GM20431 (cell line): Measurements from ENCODE around the gene ITGB3.
"Not testable (repeated sequence)": the region's sequence is repeated elsewhere in the genome, so short reads cannot be mapped to it uniquely, and the experiment has no call there.

Experiments used
- in situ Hi-C: fragments of 300-500 bp; cut with MseI, MboI; formaldehyde crosslinking; loops from one replicate; pipeline ENCODE4 v1.15.0; 2020; ENCODE audit warnings: low sequenced_read_pairs; ENCODE audit not compliant: unreplicated experiment

ITGB3 gene

GRCh38 chr17:47221154-47221553 is 32.5 kb upstream of the ITGB3 start:
- in situ Hi-C loops, result no loop called here

- in situ Hi-C loops, result no loop called here
Measured at GRCh38 chr17:47222047-47222446, 31.6 kb upstream of the ITGB3 start.

- in situ Hi-C loops, result no loop called here
Measured at GRCh38 chr17:47223007-47223406, 30.6 kb upstream of the ITGB3 start.

DNA sequence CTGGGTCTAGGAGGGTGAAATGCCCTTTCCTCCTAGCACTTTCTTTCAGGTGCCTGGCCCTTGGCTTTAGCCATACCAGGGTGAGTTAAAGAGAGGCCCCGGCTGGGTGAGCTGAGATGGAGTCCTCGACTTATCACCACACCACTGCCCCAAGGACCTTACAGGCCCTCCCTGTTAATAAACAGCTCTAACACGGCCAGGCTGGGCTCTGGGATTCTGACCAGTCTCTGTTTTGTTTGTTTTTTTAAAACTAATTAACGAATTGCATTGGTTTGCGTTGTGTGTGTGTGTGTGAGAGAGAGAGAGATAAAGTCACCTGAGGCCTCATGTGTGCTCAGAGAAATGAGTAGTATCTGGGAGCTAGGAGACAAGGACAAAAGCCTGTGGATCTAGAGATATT is 30.2 kb upstream of the ITGB3 start:
- in situ Hi-C loops, result no loop called here

GRCh38 chr17:47224077-47224476 is 29.6 kb upstream of the ITGB3 start:
- in situ Hi-C loops, result not testable (repeated sequence)

DNA sequence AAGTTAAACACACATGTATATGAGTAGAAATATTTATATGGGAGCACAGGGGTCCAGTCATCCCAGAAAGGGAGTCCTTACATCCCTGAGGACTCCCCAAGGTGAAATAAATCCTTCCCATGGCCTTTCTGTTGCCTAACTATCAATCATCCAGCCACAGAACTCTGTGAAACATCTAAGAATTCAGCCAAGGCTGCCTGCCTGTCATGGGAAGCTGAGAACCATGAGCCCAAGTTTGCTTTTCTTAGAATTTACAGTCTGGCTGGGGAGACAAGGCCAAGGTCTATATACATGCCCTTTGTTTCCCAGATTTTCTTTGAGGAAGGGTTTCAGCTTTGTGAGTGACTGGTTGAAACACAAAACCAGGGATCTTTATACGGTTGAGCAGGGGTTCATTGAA is 28.7 kb upstream of the ITGB3 start:
- in situ Hi-C loops, result loop anchor here (5.0 to 25.0 kb wide), 2 partner anchors 77 to 387 kb away; no protein-coding TSS in a partner anchor

GRCh38 chr17:47225436-47225858 is 28.2 kb upstream of the ITGB3 start:
- in situ Hi-C loops, result loop anchor here (5.0 to 25.0 kb wide), 2 partner anchors 77 to 387 kb away; no protein-coding TSS in a partner anchor

DNA sequence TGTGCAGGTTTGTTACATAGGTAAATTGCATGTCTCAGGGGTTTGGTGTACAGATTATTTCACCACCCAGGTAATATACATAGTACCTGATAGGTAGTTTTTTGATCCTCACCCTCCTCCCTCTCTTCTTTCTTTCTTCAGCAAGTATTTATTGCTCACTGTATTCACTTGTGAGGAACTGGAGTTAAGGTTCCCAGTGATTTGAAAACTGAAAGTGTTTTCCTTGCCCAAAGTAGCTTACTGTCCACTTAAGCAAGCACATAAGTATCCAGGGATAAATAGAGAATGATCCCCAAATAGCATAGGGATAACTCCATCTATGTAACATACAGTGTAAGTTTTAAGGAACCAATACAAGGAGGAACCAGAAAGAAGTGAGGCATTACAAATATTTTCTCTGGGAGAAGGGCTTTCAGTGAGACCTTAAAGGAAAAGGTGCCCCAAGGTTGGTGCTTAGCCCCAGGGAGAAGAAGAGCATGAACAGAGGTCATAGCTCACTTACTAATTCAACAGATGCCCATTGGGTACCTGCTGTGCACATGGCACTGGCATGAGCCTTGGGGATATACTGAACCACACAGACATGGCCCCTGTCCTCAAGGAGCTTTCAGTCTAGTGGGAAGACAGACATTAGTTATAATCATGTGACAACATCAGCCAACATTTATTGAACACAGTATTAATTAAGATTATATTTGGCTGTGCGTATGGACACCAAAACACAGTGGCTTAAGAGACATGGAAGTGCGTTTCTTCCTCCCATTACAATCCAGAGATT is 27.5 kb upstream of the ITGB3 start:
- in situ Hi-C loops, result loop anchor here (5.0 to 25.0 kb wide), 2 partner anchors 76 to 386 kb away; no protein-coding TSS in a partner anchor

DNA sequence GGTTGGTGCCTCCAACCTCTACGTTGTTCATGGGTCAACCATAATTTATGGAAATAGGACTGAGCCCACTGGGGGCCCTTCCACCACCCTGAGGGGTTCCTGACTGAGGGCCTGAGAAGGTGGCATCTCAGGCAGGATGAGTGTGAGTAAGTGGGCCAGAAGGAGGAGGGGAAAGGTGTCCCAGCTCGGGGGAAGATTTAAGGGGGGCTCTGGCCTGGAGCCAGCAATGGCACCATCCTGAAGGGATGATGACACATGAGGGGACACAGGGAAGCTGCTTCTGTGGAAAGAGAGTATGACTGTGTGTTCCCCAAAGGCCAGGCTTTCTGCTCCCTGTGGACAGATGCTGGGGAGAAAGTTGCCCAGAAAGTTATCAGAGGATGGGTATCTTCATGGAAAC is 25.8 kb upstream of the ITGB3 start:
- in situ Hi-C loops, result loop anchor here (5.0 to 25.0 kb wide), 2 partner anchors 74 to 384 kb away; no protein-coding TSS in a partner anchor

GRCh38 chr17:47229535-47230443 is 23.8 kb upstream of the ITGB3 start:
- in situ Hi-C loops, result loop anchor here (5.0 to 25.0 kb wide), 2 partner anchors 73 to 383 kb away; no protein-coding TSS in a partner anchor

- in situ Hi-C loops, result loop anchor here (25.0 kb wide), 1 partner anchor 381 kb away; no protein-coding TSS in a partner anchor
Measured at GRCh38 chr17:47230864-47231263, 22.8 kb upstream of the ITGB3 start.

- in situ Hi-C loops, result loop anchor here (25.0 kb wide), 1 partner anchor 381 kb away; no protein-coding TSS in a partner anchor
Measured at GRCh38 chr17:47231334-47231733, 22.3 kb upstream of the ITGB3 start.

GRCh38 chr17:47231866-47232265 is 21.8 kb upstream of the ITGB3 start:
- in situ Hi-C loops, result loop anchor here (25.0 kb wide), 1 partner anchor 380 kb away; no protein-coding TSS in a partner anchor

DNA sequence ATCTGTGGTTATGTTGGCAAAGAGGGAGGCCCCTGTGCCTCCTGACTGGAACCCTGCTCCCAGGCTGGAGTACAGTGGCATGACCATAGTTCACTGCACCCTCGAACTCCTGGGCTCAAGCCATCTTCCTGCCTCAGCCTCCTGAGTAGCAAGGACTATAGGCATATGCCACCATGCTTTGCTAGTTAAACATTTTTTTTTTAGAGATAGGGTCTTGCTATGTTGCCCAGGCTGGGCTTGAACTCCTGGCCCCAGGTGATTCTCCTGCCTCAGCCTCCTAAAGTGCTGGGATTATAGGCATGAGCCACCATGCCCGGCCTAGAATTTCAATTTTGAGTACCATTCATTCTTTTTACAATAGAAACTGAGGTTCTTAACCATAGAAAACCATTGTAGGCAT is 21.2 kb upstream of the ITGB3 start:
- in situ Hi-C loops, result loop anchor here (25.0 kb wide), 1 partner anchor 380 kb away; no protein-coding TSS in a partner anchor

DNA sequence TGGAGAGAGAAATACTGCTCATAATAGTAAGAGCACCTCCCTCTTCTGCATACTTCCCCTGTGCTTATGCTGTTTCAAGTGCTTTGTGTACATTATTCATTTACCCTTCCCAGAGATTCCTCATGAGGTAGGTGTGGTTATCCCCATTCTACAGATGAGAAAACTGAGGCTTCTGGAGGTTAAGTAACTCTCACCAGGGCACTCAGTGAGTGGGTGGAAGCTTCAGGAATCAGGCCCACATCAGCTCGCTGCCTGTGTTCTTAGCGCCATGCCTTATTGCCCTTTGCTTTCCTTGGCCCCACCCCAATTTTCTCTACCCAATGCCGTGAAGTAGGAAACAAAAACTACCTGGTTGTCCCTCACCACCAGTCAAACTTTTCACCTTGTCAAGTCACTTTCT is 18.1 kb upstream of the ITGB3 start:
- in situ Hi-C loops, result loop anchor here (25.0 kb wide), 1 partner anchor 377 kb away; no protein-coding TSS in a partner anchor

DNA sequence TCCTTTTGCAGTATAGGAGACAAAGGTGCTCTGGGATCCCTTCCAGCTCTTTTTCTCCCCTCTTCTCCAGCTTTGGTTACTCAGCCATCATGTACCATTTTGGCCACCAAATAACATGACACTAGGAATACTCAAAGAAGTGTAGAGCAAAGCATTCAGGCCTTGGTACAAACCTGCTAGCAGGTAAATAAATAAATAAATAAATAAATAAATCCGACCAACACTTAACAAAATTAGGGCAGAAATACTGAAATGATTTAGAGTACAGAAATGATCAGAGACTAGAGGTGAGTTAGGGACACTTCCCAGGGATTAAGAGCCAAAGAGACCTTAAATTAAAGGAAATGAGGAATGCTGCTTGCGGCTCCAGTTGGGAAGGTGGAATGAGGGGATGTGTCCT is 17.7 kb upstream of the ITGB3 start:
- in situ Hi-C loops, result loop anchor here (25.0 kb wide), 1 partner anchor 376 kb away; no protein-coding TSS in a partner anchor

DNA sequence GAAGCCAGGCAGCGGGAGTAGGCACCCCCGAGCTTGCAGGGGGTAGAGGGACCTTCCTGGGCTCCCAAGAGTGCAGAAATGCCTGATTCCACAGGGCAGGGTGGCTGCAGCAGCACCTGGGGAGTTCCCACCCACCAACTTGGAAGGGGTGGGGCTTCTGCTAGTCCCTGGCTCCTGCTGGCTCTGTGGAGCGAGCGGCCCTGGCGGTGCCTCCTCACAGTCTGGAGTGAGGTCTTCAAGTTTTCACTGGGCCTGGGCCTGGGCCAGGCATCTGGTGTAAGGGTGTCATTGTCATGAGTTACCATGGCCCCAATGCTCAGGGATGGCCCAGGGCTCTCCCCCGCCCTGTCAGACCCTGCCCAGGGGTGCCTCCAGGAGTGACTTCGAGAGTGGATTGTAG is 15.8 kb upstream of the ITGB3 start:
- in situ Hi-C loops, result loop anchor here (25.0 kb wide), 1 partner anchor 374 kb away; no protein-coding TSS in a partner anchor

DNA sequence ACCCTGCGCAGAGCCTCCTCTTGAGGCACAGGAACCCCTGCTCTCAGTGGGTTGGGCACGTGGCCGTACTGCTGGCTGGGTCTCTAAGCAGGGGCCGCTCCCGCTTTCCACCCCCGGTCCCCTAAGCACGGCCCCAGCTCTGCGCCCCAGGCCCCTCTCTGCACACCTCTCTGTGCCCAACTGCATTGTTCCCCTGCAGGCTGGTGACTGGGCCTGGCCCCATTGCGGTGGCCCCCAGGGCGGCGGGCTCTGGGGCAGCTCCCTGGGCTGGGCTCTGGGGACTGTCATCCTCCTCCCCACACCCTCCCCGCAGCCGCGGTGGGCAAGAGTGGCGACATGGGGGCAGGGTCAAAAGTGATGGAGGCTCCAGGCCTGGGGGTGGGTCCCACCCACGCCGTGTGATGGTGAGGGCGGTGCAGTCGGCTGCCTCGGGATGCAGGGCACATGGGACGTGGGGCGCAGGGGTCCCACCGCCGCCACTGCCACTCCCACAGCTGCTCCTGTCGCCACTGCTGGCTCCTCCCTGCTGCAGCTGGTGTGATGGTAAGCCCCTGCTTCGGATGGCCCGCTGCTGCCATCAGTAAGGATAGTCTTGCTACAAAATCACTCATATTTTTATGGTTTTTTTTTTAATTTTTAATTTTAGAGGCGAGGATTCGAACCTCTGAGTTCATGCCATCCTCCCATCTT is 15.2 kb upstream of the ITGB3 start:
- in situ Hi-C loops, result loop anchor here (25.0 kb wide), 1 partner anchor 374 kb away; no protein-coding TSS in a partner anchor

DNA sequence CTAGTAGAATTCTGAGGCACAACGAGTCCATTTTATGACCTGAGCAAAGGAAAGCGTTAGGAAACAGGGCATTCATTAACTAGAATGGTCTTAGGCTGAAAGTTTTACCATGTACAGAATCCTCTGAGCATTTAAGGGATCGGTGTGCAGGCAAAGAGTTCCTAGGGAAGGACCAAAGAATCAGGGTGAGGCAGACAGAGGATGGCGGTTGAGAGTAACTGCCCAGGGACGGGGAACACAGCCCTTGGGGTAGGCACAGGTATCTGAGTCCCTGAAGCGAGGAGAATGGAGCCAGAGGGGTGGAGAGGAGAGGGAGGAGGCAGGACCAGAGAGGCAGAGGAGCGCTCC is 14.0 kb upstream of the ITGB3 start:
- in situ Hi-C loops, result loop anchor here (25.0 kb wide), 1 partner anchor 373 kb away; no protein-coding TSS in a partner anchor
